Stimulated activated CD8-positive, alpha-beta memory T cell treated with anti-CD3 and anti-CD28 coated beads, Interleukin-15, amount 100 ng/mL, for 4 hours (primary cell): ENCODE data around the gene TWNK.
"Not testable (repeated sequence)": the region's sequence is repeated elsewhere in the genome, so short reads cannot be mapped to it uniquely, and the experiment has no call there.

Experiments used
- DNase-seq, 2 donors: peaks; one replicate each; pipeline ENCODE4 v3.0.0-alpha.2; 2020; ENCODE audit warnings: low read depth in 2 of 2

Gene TWNK

DNA sequence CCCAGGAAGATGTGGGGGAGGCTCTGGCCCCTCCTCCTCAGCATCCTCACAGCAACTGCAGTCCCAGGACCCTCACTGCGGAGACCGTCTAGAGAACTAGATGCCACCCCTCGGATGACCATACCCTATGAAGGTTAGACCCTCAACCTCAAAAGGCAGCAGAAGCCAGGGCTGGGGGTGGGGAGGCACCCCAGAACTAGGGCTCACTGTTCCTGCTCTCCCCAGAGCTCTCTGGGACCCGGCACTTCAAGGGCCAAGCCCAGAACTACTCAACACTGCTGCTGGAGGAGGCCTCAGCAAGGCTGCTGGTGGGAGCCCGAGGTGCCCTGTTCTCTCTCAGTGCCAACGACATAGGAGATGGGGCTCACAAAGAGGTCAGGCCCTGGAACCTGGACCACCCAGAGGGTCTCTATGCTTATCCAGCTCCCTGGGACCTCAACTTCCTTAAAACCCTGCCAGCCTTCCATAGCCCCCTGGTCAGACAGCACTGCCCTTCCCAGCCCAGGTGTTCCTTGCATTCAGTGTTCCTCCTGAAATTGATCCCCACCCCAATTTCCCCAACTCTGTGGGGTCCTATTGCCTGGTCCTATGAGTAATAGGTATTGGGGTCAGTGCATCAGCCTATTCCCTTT lies 14.3 kb upstream of the TWNK start:
- no peak for DNase-seq

DNA sequence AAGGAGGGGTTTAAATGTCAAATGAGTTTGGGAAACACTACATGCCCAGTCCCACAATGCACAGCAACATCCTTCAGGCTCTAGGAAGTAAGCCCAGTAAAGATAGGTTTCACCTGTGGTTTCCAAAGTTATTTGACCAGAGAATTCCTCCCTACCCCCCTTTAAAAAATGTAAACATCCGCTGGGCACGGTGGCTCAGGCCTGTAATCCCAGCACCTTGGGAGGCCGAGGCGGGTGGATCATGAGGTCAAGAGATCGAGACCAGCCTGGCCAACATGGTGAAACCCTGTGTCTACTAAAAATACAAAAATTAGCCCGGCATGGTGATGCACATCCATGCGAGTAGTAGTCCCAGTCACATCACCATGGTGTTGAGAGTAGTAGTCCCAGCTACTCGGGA lies 11.9 kb upstream of the TWNK start:
- DNase-seq = not testable (repeated sequence)

DNA sequence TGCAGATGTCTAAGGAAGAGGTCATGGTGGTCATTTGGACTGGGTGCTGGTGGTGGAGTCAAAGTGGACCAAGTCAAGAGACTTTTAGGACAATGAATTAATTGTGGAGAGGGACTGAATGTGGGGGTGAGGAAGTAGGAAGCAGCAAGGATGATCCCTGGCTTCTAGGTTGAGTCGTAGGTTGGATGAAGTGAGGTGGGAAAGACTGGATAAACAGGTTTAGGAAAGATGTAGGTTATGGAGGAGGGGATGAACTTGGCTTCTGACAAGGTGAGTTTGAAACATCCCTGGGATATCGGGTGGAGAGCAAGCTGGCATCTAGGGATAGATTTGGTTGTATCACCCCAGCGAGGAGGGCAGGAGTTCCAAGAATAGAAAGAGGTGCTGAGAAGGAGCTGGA lies 10.4 kb upstream of the TWNK start:
- no peak for DNase-seq

DNA sequence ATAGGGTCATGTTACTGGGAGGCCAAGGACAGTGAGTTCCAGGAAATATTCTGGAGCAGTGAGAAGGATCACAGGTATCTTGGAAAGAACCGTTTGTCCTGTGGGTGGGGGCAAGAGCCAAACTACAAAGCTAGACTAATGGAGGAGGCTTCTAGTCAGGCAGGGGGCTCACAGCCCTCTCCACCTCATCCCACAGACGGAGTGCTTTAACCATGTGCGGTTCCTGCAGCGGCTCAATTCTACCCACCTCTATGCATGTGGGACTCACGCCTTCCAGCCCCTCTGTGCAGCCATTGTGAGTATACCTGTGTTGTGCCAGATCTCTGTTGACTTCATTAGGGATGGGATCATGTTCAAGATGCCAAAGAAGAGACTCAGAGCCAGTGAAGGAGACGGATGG lies 9.9 kb upstream of the TWNK start:
- DNase-seq = no peak

DNA sequence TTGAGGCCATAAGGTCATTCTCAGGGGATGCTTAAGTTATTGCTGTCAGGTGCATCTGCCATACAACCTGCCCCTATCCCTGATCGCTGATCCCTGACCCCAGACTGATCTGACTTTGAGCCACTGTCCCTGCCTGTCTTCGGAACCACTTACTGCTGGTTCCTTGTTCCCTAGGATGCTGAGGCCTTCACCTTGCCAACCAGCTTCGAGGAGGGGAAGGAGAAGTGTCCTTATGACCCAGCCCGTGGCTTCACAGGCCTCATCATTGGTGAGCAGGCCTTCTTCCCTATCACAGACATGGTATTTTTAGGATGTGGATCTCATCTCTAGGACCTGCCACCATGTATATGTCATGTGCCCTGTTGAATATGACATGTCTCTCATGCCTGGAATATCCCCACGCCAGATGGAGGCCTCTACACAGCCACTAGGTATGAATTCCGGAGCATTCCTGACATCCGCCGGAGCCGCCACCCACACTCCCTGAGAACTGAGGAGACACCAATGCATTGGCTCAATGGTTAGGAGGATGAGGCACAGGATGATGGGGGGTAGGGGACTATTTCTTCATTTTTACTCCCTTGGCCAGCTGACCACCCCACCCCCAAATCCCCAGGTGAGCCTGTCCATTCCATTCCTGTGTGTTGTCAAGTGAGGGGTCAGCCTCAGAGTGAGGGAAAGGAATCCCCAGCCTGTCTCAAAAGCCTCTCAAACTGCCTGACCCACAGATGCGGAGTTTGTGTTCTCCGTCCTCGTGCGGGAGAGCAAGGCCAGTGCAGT lies 9.0 kb upstream of the TWNK start:
- DNase-seq = no peak

DNA sequence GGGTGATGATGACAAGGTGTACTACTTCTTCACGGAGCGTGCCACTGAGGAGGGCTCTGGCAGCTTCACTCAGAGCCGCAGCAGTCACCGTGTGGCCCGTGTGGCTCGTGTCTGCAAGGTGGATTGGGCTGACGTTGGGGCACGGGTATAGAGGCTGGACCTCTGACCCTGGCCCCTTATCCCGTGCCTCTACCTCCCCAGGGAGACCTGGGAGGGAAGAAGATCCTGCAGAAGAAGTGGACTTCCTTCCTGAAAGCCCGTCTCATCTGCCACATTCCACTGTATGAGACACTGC lies 8.5 kb upstream of the TWNK start:
- DNase-seq = no peak

DNA sequence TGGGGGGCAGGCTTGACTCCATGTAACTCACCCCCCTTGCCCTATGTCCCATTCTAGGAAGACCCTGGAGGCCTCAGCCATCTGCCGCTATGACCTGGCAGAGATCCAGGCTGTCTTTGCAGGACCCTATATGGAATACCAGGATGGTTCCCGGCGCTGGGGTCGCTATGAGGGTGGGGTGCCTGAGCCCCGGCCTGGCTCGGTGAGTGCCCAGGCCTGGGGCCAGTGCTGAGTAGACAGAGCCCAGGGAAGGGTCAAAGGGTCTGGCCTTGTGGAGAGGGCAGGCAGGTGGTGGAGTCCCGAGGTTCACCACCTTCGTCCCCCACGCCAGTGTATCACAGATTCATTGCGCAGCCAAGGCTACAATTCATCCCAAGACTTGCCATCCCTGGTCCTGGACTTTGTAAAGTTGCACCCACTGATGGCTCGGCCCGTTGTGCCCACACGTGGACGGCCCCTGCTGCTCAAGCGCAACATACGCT lies 7.5 kb upstream of the TWNK start:
- no peak for DNase-seq

DNA sequence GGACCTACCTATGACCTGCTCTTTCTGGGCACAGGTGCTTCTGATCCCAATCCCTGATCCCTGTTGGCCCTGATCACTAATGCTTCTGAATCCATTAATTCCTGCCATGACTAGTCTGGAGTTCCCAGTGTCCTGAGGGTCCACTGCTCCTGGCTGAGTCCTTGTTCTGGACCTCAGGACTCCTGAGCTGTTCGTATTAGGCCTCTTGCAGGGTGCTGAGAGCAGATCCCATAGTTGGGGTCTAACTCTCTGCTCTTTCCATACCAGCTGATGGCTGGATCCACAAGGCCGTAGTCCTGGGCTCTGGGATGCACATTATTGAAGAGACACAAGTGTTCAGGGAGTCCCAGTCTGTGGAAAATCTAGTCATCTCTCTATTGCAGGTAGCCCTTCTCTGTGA lies 7.0 kb upstream of the TWNK start:
- DNase-seq = no peak

DNA sequence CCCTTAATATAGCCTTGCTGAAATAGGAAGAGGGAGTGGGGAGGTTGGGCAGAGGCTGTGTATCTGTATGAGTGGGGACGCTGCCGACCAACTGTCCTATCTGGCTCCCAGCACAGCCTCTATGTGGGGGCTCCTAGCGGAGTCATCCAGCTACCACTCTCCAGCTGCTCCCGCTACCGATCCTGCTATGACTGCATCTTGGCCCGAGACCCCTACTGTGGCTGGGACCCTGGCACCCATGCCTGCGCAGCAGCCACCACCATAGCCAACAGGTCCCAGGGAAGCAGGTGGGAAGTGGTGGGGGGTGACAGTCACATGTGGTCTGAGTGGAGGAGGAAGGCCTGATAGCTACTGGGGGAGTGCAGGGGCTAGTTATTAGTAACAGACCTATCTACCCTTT lies 6.6 kb upstream of the TWNK start:
- DNase-seq = no peak

DNA sequence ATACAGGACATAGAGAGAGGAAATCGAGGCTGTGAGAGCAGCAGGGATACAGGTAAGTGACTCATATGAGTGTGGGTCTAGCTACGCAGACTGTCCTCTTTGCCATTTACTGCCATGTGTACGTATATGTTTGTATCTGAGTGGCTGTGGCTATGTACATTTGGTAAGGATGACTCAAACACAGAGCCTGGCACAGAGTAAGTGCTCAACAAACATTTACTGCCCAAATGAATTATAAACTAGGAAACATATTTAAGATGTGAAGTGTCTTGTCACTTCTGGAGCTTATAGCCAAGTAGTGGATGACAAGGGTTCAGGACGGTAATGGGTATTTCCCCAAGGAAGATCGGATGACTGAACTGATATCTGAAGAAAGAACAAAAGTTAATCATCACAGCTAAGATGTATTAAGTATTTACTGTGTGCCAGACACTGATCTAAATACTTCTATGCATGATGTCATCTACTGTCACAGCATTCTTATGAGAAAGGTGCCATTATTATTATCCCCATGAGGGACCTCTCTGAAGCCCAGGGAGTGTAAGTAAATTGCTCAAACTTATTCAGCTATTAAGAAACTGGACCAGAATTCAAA lies 6.1 kb upstream of the TWNK start:
- no peak for DNase-seq

DNA sequence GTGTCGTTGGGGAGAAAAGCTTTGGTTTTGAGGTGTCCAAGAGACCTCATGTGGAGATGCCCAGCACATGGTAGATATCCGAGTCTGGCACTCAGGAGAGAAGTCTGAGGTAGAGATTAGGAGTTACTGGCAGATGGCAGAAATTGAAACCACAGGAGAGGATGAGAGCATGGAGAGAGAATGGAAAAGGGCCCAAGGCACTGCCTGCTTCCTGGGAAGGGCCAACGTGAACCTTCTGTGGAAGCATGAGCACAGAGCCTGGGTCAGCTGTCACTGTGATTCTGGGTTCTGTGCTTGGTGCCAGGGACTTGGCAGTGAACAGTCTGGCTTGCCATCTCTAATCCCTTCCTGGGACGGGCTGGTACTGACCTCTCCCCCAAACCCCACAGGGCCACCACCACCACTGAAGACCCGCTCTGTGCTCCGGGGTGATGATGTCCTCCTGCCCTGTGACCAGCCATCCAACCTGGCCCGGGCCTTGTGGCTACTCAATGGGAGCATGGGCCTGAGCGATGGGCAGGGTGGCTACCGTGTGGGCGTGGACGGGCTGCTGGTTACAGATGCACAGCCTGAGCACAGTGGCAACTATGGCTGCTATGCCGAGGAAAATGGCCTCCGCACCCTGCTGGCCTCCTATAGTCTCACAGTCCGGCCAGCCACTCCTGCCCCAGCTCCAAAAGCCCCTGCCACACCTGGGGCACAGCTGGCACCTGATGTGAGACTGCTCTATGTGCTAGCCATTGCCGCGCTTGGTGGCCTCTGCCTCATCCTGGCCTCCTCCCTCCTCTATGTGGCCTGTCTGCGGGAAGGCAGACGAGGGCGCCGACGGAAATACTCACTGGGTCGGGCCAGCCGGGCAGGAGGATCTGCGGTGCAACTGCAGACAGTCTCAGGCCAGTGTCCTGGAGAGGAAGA lies 4.2 kb upstream of the TWNK start:
- no peak for DNase-seq

DNA sequence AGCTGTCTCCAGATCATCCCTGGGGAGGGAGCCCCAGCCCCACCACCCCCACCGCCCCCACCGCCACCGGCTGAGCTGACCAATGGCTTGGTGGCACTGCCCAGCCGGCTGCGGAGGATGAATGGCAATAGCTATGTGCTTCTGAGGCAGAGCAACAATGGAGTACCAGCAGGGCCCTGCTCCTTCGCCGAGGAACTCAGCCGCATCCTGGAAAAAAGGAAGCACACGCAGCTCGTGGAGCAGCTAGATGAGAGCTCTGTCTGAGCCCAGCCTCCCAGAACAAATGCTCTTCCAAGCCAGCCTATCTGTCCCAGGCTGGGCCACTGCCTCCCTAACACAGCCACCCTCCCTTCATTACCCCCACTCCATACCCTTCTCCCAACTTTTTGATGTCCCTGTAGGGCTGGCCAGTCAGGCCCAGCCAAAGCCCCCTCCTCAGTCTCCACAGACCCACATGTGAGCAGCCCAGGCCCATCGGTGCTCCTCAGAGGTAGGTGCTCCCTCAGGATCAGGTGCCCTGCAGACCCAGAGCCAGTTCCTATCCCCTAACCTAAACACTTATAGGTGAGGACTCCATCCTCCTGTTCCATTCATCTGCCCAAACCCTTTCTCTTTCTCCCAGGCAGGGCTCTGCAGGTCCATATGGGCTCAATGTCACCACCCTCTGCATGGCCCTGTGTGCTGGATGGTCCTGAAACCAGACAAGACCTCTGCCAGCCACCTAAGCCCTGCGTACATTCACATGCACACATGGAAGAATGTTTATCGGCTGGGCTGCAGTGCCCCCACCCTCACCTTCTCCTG lies 3.3 kb upstream of the TWNK start:
- no peak for DNase-seq

DNA sequence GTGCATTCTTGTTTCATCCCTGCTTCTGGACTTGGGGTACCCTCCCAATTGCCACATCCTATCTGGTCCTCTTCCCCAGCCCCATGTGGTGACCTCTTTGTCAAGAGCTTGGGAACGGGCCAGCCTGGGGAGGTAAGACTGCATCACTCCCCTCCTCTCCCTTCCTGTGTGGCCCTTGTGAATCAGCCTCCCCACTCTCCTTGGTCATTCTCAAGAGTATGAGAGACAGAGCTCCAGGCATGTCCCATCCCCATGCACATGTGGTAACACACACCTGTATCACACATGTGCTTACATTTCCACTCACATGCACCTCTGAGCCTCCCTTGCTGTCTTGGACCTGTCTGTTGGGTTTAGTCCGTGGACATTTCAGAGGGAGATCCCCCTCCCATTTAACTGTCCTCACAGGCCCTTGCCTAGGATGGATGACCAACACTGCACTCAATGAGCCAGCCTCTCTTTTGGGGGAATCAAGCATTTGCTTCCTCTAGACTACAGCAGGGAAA lies 2.6 kb upstream of the TWNK start:
- no peak for DNase-seq

DNA sequence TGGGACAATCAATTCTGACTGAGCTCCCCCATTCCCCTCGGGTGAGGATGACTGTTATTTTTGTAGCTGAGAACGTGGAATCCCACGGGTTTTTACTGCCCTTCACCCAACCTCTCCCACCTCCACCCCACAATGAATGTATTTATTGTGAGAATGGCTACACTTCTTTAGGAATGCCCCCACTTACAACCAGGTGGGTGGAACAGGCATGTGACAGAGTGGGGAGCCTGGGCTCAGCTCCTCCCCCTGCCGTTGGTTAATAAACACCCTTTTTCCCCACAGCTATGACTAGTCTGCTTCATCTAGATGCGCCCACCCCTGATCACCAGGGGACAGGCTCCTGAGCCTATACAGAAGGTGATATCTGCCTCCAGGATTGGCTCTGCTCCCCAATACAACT lies 2.0 kb upstream of the TWNK start:
- no peak for DNase-seq

DNA sequence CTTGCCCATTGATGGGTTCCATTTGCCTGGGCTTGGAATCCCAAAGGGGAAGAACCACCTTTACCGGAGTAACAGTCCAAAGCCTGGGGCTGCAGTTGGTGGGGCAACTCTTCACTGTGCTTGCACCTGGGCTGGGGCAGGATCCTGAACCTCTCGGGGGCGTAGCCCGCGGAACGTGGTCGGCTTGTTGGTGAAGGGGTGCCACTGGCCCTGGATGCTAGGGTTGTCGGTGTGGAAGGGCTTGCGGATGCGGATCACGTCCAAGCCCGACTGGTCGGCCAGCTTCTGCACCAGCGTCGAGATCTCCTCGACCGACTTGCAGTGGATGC lies 756 bp upstream of the TWNK start:
- no peak for DNase-seq

DNA sequence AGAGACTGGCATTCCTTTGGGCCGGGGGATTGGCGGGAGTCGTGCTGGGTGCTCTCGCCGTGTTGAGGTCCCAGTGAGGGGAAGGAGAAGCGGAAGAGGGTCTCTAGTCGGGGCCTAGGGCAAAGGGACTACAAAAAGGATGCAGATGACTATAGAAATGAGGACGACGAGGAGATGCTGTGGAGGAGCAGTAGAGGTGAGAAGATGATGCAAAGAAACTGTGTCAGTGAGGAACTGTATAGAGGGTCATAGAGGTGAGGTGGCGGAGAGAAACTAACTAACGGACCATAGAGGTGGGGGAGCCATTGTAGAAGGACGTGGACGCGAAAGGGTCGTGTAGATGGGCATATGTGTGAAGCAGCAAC lies 324 bp downstream of the TWNK start:
- no peak for DNase-seq

DNA sequence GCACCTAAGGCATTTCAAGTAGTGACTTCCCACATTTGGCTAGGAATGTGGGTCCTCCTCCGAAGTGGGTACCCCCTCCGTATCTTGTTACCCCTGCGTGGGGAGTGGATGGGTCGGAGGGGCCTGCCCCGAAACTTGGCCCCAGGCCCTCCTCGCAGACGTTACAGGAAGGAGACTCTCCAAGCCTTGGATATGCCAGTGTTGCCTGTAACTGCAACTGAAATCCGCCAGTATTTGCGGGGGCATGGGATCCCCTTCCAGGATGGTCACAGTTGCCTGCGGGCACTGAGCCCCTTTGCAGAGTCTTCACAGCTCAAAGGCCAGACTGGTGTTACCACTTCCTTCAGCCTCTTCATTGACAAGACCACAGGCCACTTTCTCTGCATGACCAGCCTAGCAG lies 823 bp downstream of the TWNK start:
- DNase-seq = no peak

DNA sequence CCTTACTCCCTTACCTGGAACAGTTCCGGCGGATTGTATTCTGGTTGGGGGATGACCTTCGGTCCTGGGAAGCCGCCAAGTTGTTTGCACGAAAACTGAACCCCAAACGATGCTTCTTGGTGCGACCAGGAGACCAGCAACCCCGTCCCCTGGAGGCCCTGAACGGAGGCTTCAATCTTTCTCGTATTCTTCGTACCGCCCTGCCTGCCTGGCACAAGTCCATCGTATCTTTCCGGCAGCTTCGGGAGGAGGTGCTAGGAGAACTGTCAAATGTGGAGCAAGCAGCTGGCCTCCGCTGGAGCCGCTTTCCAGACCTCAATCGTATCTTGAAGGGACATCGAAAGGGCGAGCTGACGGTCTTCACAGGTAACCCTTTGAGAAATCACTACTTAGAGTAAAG lies 1.7 kb downstream of the TWNK start:
- DNase-seq = no peak

DNA sequence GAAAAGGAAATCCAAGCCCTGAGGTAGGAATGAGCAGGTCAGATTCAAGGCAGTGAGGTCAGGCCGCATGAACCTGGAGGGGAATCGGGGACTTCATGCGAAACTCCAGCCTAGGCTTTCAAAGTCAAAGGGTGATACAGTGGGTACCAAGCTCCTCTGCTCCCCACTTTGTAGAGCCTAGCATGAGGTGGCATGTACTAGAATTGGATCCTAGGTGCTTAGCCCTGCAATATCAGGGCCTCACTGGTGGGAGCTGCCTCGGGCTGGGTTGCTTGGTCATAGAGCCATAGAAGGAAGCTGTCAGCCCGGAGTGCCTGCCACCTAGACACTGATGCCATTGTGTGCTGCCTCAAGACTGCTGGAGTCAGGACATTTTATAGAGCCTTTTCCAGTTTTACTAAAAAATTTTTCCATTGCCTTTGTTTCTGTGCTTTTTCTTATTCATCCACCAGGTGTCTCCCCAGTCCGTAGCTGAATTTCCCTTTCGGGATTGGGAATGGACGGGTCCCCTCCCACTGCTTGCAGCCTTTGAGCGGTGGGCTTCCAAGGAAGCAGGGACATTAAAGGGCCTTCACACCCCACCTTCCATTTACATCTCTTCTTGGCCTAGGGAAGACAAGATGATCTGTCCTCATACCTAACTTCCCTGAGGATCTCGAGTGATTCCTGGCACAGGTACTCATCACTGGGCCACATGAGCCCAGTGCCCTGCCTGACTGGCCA lies 6.8 kb downstream of the TWNK start:
- DNase-seq = no peak

DNA sequence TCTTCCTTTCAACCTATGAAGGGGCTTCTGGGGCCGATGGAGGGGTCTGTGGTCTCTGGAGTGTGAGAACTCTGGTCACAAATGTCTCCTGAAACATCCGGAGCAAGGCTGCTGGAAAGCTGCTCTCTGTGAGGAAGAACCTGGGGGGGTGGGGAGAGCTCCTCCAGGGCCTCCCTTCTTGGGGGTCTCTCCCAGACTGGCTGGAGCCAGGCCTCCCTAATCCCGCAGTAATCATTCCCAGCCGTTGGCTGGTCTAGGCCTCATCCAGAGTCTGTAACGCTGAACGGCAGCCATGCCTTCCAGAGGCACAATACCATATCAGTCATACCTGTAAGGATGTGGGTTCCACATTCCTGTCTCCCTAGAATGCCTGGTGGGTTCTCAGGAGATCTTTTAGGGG lies 7.8 kb downstream of the TWNK start:
- DNase-seq = no peak
